Testis (tissue), 2 donors: ENCODE results near the gene CISD1.
"Not testable (repeated sequence)": the region's sequence is repeated elsewhere in the genome, so short reads cannot be mapped to it uniquely, and the experiment has no call there.

Source experiments
- POLR2A ChIP-seq: fragments of 450-650 bp; IDR thresholded peaks from one replicate; pipeline ENCODE4 v1.6.1; 2017; ENCODE audit warnings: antibody characterized with exemption, mild to moderate bottlenecking, moderate library complexity
- TF ChIP-seq, protein P1 (sequence below), 3 experiments: fragments of 450-650 bp in 2 of 3; fragments of 200-600 bp in 1 of 3; sonication (generic) in 1 of 3; IDR thresholded peaks; one replicate each; pipeline ENCODE4 v1.5.1; 2016 to 2019; ENCODE audit warnings: antibody characterized with exemption in 3 of 3, mild to moderate bottlenecking in 2 of 3, moderate library complexity in 1 of 3

DNA sequence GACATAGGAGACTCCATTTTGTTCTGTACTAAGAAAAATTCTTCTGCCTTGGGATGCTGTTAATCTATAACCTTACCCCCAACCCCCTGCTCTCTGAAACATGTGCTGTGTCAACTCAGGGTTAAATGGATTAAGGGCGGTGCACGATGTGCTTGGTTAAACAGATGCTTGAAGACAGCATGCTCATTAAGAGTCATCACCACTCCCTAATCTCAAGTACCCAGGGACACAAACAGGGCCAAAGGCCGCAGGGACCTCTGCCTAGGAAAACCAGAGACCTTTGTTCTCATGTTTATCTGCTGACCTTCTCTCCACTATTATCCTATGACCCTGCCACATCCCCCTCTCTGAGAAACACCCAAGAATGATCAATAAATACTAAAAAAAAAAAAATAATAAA, 24.3 kb upstream of the CISD1 start:
- TF ChIP-seq POLR2A, result not testable (repeated sequence)
- TF ChIP-seq, protein P1, sequence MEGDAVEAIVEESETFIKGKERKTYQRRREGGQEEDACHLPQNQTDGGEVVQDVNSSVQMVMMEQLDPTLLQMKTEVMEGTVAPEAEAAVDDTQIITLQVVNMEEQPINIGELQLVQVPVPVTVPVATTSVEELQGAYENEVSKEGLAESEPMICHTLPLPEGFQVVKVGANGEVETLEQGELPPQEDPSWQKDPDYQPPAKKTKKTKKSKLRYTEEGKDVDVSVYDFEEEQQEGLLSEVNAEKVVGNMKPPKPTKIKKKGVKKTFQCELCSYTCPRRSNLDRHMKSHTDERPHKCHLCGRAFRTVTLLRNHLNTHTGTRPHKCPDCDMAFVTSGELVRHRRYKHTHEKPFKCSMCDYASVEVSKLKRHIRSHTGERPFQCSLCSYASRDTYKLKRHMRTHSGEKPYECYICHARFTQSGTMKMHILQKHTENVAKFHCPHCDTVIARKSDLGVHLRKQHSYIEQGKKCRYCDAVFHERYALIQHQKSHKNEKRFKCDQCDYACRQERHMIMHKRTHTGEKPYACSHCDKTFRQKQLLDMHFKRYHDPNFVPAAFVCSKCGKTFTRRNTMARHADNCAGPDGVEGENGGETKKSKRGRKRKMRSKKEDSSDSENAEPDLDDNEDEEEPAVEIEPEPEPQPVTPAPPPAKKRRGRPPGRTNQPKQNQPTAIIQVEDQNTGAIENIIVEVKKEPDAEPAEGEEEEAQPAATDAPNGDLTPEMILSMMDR (IDR thresholded peaks at IDR 0.05), result not testable (repeated sequence)
